ENCODE results near the gene AJUBA.
"Not testable (repeated sequence)": the region's sequence is repeated elsewhere in the genome, so short reads cannot be mapped to it uniquely, and the experiment has no call there.

The AJUBA gene

DNA sequence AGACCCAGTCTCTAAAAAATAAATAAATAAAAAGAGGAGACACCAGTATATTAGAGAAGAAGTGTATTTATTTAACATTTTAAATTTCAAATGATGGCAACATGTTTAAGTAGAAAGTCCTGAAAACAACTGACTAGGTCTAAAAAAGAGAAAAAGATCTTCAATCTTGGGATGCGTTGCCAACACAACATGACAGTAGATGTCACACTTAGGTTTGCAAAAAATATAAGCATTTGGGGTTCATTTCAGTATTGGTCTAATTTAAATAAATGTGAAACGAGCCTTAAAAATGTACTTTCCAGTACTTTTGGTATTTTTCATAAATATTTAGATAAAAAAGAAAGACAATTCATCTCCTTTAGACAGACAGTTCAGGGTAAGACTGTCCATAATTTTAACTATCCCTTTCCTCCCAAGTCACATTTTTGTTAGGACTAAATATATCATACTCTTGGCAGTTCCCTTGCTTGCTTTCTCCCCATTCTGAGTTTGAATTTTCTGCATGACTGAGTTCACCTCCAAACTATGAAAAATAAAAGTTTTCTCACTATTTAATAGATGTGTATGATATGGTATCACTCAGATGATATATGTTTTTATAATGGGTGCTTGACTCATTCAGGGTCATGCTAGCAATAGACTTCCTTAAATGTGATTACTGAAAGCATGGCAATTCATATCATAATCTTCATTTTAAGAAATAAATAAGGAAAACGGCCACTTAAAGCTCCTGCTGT, 23.3 kb upstream of the AJUBA start:
- no peak for DNase-seq

DNA sequence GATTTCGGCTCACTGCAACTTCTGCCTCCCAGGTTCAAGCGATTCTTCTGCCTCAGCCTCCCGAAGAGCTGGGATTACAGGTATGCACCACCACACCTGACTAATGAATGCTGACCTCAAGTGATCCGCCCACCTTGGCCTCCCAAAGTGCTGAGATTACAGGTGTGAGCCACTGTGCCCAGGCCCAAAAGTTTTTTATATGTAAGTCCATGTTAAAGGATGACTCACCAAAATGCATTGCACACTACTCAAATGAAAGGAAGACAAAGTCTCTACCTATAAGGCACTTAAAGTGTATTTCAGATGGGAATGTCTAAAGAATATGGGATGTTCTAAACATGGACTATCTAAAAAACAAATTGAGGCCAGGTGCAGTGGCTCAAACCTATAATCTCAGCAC, 21.9 kb upstream of the AJUBA start:
- DNase-seq, result not testable (repeated sequence)

DNA sequence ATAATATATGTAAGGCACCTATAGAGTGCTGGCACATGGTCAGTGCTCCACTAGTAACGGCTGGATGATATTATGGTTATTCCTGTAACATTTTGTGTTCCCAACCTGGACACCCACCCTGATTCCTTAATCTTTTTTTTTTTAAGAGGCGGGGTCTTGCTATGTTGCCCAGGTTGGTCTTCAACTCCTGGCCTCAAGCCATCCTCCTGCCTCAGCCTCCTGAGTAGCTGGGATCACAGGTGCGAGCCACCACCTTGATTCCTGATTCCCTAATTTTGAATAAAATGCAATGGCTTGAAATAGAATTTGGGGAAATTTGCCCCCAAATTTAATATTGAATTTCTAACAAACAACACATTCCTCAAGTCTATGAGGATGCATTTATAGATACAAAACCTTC, 20.2 kb upstream of the AJUBA start:
- DNase-seq, result no peak

- no peak for DNase-seq
These were observed 18.5 kb upstream of the AJUBA start for GRCh38 chr14:23000860-23001259.

GRCh38 chr14:22998329-22999012, 16.1 kb upstream of the AJUBA start:
- DNase-seq, result no peak

GRCh38 chr14:22997676-22998323, 15.4 kb upstream of the AJUBA start:
- DNase-seq, result no peak

- DNase-seq, result no peak
These were observed 14.7 kb upstream of the AJUBA start for GRCh38 chr14:22996768-22997654.

DNA sequence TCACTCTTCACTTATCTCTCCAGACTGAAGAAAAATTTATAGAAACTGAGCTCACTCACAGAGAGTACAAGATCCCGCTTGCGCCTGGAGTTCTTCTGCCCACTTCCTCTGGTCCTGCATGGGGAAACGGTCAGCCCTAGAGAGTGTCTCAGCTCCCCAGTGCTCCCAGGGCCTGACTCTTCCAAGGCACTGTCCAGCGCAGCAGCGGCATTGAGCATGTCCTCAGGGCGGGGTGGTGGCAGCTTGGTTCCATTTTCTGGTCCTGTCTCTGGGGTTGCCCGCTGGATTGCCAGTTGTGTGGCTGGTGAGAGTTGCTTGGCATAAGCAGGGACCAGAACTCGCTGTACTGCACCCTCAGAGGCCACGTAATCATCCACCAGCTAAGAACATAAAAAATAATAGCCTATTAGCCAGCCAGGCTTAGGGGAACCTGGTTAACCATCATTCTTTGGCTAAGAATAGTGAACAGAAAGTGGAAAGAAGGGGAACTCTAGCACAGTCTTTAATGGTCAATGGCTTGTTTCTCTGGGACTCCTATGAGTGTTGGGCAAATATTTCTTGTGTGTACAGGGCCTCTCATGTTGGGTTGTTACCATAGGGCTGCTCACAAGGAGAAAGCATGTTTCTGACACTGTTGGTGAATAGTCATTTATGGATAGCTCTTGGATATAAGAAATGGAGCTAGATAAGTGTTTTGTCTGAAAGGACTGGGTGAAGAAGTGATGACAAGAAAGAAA, 13.7 kb upstream of the AJUBA start:
- no peak for DNase-seq

- DNase-seq, result peak; percentile 8 to 20
These were observed 12.5 kb upstream of the AJUBA start for GRCh38 chr14:22994762-22995275.

DNA sequence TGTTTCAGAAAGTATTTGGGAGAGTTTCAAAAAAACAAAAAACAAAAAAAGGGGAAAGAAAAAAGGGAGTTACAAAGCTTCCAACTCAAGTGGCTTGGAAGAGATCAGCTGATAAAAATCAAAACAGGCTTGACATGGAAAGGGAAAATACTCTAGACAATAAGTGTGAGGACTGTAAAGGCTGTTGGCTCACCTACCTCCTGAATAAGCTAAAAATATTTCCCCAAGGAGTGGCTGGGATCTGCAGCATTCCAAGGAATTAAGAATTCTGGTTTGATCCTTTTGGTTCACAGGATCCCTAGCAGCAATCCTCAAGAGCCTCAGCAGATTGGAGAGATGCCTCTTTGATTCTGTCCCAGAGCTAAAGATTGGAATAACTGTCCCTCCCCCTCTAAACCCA, 11.2 kb upstream of the AJUBA start:
- DNase-seq, result no peak

DNA sequence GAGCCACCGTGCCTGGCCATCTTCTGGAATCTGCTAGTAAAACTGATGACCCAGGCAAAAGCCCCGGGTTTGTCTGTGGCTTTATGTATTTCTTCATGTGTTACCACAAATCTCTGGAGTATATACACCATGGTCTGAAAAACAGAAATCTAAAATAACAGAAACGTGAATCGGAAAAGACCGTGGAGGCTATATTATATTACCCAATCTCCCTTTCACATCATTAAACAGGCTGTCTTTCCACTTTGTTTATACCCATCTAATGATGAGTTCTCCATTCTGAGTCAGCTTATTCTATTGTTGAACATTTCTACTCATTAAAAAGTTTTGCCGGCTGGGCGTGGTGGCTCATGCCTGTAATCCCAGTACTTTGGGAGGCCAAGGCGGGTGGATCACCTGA, 9.5 kb upstream of the AJUBA start:
- no peak for DNase-seq

GRCh38 chr14:22987291-22987690, 4.9 kb upstream of the AJUBA start:
- no peak for DNase-seq

DNA sequence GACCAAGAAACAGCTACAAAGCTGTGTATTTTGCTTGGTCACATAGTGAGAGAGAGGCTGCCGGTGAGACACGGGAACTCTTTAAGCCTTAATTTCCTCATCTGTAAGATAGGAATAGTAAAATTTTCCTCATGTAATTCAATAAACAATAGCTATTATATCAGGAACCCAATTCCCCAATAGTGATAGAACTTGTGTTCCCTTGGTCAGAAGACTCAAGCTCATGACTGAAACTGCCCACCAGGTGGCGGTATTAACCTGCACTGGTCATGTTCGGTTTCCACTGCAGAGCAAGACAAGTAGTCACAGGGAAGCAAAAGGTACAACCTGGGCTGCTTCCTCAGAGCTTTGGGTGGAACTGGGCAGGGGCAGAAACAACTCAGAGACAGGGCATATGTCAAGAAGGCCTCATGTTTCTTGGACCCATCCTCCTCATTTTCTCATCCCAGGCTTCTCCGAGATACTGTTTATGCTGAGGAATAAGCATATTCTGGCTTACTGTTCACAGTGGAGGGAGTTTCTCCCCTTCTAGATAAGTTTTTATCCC, 4.2 kb upstream of the AJUBA start:
- DNase-seq, result peak; percentile 68 to 78

DNA sequence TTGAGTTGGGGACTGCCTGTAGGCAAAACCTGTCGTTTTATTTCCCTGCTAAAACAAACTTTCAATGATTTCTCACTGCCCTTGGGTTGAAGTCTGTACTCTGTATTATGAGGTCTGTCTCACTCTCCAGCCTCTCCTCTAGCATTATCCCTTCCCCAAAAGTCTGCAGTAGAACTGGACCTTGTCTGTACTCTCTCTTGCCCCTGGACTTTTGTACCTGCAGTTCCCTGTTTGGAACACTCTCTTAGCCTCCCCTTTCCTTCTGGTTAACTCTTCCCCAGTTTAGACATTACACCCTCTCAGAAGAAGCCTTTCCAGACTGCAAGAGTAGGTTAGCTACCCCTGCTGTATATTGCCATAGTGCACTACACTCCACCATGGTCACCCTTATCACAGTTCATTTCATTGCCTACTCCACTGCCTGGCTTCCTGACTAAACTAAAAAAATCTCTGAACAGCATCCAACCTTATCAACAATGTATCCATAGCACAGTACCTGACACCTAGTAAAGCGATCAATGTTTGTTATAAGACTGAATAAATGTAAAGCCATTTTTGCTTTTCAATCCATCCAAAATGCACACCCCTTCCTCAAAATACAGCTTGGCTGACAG, 3.6 kb upstream of the AJUBA start:
- no peak for DNase-seq

DNA sequence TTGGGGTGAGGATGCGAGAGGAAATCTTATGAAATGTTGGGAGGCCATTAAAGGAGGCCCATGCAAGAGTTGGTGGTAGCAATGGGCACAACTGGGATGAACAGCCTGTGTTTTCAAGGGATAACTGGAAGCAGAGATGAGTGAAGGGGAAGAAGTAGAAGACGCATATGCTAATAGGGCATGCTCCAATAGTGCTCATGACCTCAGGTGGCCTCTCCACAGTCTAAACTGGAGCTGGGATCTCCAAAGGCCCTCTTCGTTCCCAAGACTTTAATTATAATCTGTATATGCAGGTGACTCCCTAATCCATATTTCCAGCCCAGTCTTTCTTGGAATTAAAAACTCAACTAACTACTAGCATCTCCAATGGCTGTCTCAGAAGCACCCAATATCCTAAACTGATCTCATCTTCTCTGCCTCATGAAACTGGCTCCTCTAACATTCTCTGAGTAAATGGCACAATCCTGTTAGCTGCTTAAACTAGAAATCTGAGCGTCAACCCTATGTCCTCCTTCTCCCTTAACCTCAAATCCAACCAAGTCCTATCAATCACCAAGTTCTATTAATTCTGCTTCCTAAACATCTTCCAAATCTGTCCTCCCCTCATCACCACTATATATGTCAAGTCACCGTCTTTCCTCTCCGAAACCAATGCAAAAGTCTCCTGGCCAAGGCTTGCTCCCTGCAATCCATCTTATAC, 2.8 kb upstream of the AJUBA start:
- DNase-seq, result no peak

- DNase-seq, result no peak
These were observed 375 bp downstream of the AJUBA start for GRCh38 chr14:22981876-22982476.

- no peak for DNase-seq
These were observed 1.1 kb downstream of the AJUBA start for GRCh38 chr14:22981090-22981875.

- no peak for DNase-seq
These were observed 1.7 kb downstream of the AJUBA start for GRCh38 chr14:22980672-22981089.

DNA sequence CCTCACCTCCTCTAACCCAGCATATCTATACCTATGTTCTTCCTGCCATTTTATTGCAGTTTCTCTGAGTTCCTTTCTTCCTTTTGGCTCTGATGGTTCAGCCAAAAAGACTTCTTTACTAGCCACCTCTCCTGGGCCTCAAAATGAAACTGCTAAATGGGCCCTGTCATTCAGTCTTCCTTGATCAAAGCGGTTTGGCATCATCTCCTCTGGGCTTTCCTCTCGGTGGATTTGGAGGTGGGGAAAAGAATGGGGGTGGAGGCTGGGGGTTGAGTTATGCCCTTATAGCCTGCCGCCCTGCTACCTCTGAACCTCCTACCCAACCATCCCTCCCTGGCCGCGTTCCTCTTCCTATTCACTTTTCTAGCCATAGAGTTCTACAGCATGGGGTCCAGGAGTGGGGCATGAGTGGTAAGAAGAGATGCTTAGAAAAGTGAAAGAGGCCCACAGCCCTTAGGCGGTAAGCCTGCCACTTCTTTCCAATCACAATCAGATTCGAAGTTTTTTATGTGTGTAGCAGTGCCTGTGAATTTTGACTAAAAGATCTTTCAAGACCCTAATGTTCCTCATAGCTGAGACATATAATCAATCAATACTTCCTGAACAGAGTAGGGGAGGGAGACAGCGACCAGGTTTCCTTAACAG, 2.5 kb downstream of the AJUBA start:
- DNase-seq, result no peak
